Mucosa of rectum (tissue), 2 donors: ENCODE data around the gene JPH4.

Source experiments
- H3K27ac ChIP-seq, 2 donors: one replicate each; pipeline ENCODE4 v1.7.0; 2013; ENCODE audit warnings: inconsistent platforms in 2 of 2, low read depth in 2 of 2, low read length in 2 of 2
- H3K27me3 ChIP-seq, 2 donors: one replicate each; pipeline ENCODE4 v1.7.0; 2013; ENCODE audit warnings: low read length in 2 of 2; ENCODE audit not compliant: control insufficient read depth in 2 of 2, insufficient read depth in 2 of 2
- H3K36me3 ChIP-seq, 2 donors: one replicate each; pipeline ENCODE4 v1.7.0; 2013; ENCODE audit warnings: low read length in 2 of 2; ENCODE audit not compliant: control insufficient read depth in 2 of 2, insufficient read depth in 2 of 2
- H3K4me1 ChIP-seq, 2 donors: one replicate each; pipeline ENCODE4 v1.7.0; 2013; ENCODE audit warnings: low read length in 2 of 2, mild to moderate bottlenecking in 1 of 2; ENCODE audit not compliant: control insufficient read depth in 2 of 2, insufficient read depth in 2 of 2
- H3K4me3 ChIP-seq, 2 donors: one replicate each; pipeline ENCODE4 v1.7.0; 2013; ENCODE audit warnings: low read length in 2 of 2
- H3K9ac ChIP-seq, 2 donors: one replicate each; pipeline ENCODE4 v1.7.0; 2013; ENCODE audit warnings: low read length in 2 of 2, low read depth in 1 of 2, mild to moderate bottlenecking in 1 of 2
- H3K9me3 ChIP-seq, 2 donors: one replicate each; pipeline ENCODE4 v1.7.0; 2013; ENCODE audit warnings: low read length in 2 of 2; ENCODE audit not compliant: control insufficient read depth in 2 of 2
- donor health status: healthy.
- donor health status: Normal muscosa, but diverticular disease.

JPH4 gene

GRCh38 chr14:23529016-23529415 lies 49.6 kb downstream of the JPH4 start:
- H3K27ac ChIP-seq: no peak overlapping the region
- H3K4me3 ChIP-seq: no peak overlapping the region
- H3K36me3 ChIP-seq: no peaks in the 10 kb centered on the region
- H3K9me3 ChIP-seq: no peaks in the 10 kb centered on the region
- H3K27me3 ChIP-seq: no peaks in the 10 kb centered on the region
- H3K9ac ChIP-seq: no peak overlapping the region
- no peaks in the 10 kb centered on the region for H3K4me1 ChIP-seq

- no peaks in the 10 kb centered on the region for H3K4me1 ChIP-seq
- H3K27me3 ChIP-seq: no peaks in the 10 kb centered on the region
- H3K9ac ChIP-seq: no peak overlapping the region
- H3K4me3 ChIP-seq: no peak overlapping the region
- no peaks in the 10 kb centered on the region for H3K36me3 ChIP-seq
- no peaks in the 10 kb centered on the region for H3K9me3 ChIP-seq
- H3K27ac ChIP-seq: no peak overlapping the region
These were observed 50.0 kb downstream of the JPH4 start for GRCh38 chr14:23528555-23528954.

GRCh38 chr14:23525611-23526010 lies 53.0 kb downstream of the JPH4 start:
- no peak overlapping the region for H3K9ac ChIP-seq
- H3K4me1 ChIP-seq: no peaks in the 10 kb centered on the region
- H3K27ac ChIP-seq: no peak overlapping the region
- no peaks in the 10 kb centered on the region for H3K9me3 ChIP-seq
- H3K4me3 ChIP-seq: no peak overlapping the region
- no peaks in the 10 kb centered on the region for H3K27me3 ChIP-seq
- H3K36me3 ChIP-seq: no peaks in the 10 kb centered on the region

GRCh38 chr14:23524954-23525353 lies 53.6 kb downstream of the JPH4 start:
- no peak overlapping the region for H3K9ac ChIP-seq
- H3K4me1 ChIP-seq: no peaks in the 10 kb centered on the region

GRCh38 chr14:23523229-23524016 lies 55.2 kb downstream of the JPH4 start:
- Histone ChIP-seq H3K27me3 (no peaks in the 10 kb centered on the region), H3K27ac (no peak overlapping the region), H3K9me3 (no peaks in the 10 kb centered on the region), H3K4me3 (no peak overlapping the region), H3K36me3 (no peaks in the 10 kb centered on the region), H3K9ac (no peak overlapping the region), H3K4me1 (no peaks in the 10 kb centered on the region)

More at GRCh38 chr14:23524954-23525353, 53.6 kb downstream of the JPH4 start:
- no peaks in the 10 kb centered on the region for H3K36me3 ChIP-seq
- H3K27me3 ChIP-seq: no peaks in the 10 kb centered on the region
- H3K4me3 ChIP-seq: no peak overlapping the region
- no peak overlapping the region for H3K27ac ChIP-seq
- no peaks in the 10 kb centered on the region for H3K9me3 ChIP-seq

- H3K27ac ChIP-seq: no peak overlapping the region
- no peak overlapping the region for H3K9ac ChIP-seq
- H3K4me1 ChIP-seq: no peaks in the 10 kb centered on the region
- no peaks in the 10 kb centered on the region for H3K9me3 ChIP-seq
- H3K27me3 ChIP-seq: no peaks in the 10 kb centered on the region
- no peaks in the 10 kb centered on the region for H3K36me3 ChIP-seq
- H3K4me3 ChIP-seq: no peak overlapping the region
These were observed 55.9 kb downstream of the JPH4 start for GRCh38 chr14:23522643-23523198.

- H3K4me1 ChIP-seq: no peaks in the 10 kb centered on the region
- no peaks in the 10 kb centered on the region for H3K36me3 ChIP-seq
- no peak overlapping the region for H3K9ac ChIP-seq
- no peaks in the 10 kb centered on the region for H3K9me3 ChIP-seq
- no peak overlapping the region for H3K4me3 ChIP-seq
- no peak overlapping the region for H3K27ac ChIP-seq
- no peaks in the 10 kb centered on the region for H3K27me3 ChIP-seq
These were observed 56.6 kb downstream of the JPH4 start for GRCh38 chr14:23521785-23522640.

GRCh38 chr14:23520899-23521533 lies 57.6 kb downstream of the JPH4 start:
- H3K27ac ChIP-seq: no peak overlapping the region
- H3K36me3 ChIP-seq: no peaks in the 10 kb centered on the region
- no peaks in the 10 kb centered on the region for H3K27me3 ChIP-seq
- H3K9me3 ChIP-seq: no peaks in the 10 kb centered on the region
- no peak overlapping the region for H3K4me3 ChIP-seq
- no peaks in the 10 kb centered on the region for H3K4me1 ChIP-seq
- no peak overlapping the region for H3K9ac ChIP-seq

- H3K4me1 ChIP-seq: no peaks in the 10 kb centered on the region
- H3K27ac ChIP-seq: no peak overlapping the region
- no peaks in the 10 kb centered on the region for H3K9me3 ChIP-seq
- H3K9ac ChIP-seq: no peak overlapping the region
- no peaks in the 10 kb centered on the region for H3K27me3 ChIP-seq
- H3K4me3 ChIP-seq: no peak overlapping the region
- H3K36me3 ChIP-seq: no peaks in the 10 kb centered on the region
These were observed 59.9 kb downstream of the JPH4 start for GRCh38 chr14:23518709-23519108.
